Erythroblast (primary cell): ENCODE results near the gene AK5.

Source experiments
- GATA1 ChIP-seq: IDR thresholded peaks from 2 replicates; pipeline ENCODE4 v1.6.1; 2011; ENCODE audit warnings: low read depth, mild to moderate bottlenecking, control low read depth, low read length, moderate library complexity
- POLR2A ChIP-seq: IDR thresholded peaks from 2 replicates; pipeline ENCODE4 v1.6.1; 2011; ENCODE audit warnings: mild to moderate bottlenecking, low read length

- no peak for TF ChIP-seq POLR2A
- TF ChIP-seq GATA1 = no peak
Observed at GRCh38 chr1:77406661-77407060, 124.8 kb downstream of the AK5 start.
